NCI-H1105 treated with DMSO at 0.1 percent for 48 hours (cell line): ENCODE results near the gene SST.

Experiments
- DNase-seq: peaks from one replicate; lab custom pipeline; 2025; lab: John Stamatoyannopoulos, UW

SST gene

GRCh38 chr3:187629711-187630110 is 40.5 kb downstream of the SST start:
- DNase-seq = no peak

- DNase-seq = peak; percentile 40
These were observed 42.0 kb downstream of the SST start for GRCh38 chr3:187628169-187628568.

- DNase-seq = no peak
These were observed 43.6 kb downstream of the SST start for GRCh38 chr3:187626581-187626980.

GRCh38 chr3:187624588-187624987 is 45.6 kb downstream of the SST start:
- DNase-seq = no peak

- DNase-seq = no peak
These were observed 46.8 kb downstream of the SST start for GRCh38 chr3:187623285-187623814.

GRCh38 chr3:187621881-187622280 is 48.3 kb downstream of the SST start:
- DNase-seq = peak; percentile 50

GRCh38 chr3:187619461-187619860 is 50.7 kb downstream of the SST start:
- DNase-seq = no peak
